GM12864 (cell line): ENCODE measurements around the gene UBE2J2.
A peak's percentile ranks its signal among the peaks of the same experiment; 100 is the strongest.

Experiments used
- DNase-seq: peaks from one replicate; pipeline ENCODE4 v3.0.0-alpha.2; 2011; ENCODE audit warnings: low read depth
- H3K4me3 ChIP-seq: 2 replicates; pipeline ENCODE4 v1.5.1; 2011; ENCODE audit warnings: mild to moderate bottlenecking, low read depth, low read length, control low read depth
- CTCF ChIP-seq: IDR thresholded peaks from 2 replicates; pipeline ENCODE4 v1.5.1; 2011; ENCODE audit warnings: low read depth, mild to moderate bottlenecking, moderate library complexity, low read length, control low read depth, inconsistent platforms; ENCODE audit errors: missing control alignments

Gene UBE2J2

GRCh38 chr1:1206376-1206965, 67.2 kb downstream of the UBE2J2 start, which contains the start of gene TNFRSF18:
Gene TNFRSF18, minus strand, starts transcription at chr1:1206592. Its CDS starts 21 bp downstream, at chr1:1206571.
- DNase-seq: no peak
- no peak for TF ChIP-seq CTCF
- peak within 1 kb of the TSS; percentile 8 for H3K4me3 ChIP-seq

- DNase-seq: no peak
- H3K4me3 ChIP-seq: peak overlapping the region; percentile 8
- no peak for TF ChIP-seq CTCF
Observed at GRCh38 chr1:1205769-1206375, 67.8 kb downstream of the UBE2J2 start.

GRCh38 chr1:1204998-1205768, 68.5 kb downstream of the UBE2J2 start:
- no peak for TF ChIP-seq CTCF
- no peak for DNase-seq
- H3K4me3 ChIP-seq: peak overlapping the region; percentile 8

- DNase-seq: no peak
- no peak overlapping the region for H3K4me3 ChIP-seq
- no peak for TF ChIP-seq CTCF
Observed at GRCh38 chr1:1204425-1204920, 69.2 kb downstream of the UBE2J2 start.
